H9 (cell line): Measurements from ENCODE around the gene MSRB2. TPM values are rescaled to one million over a fixed set of nuclear protein-coding genes. Genes with fewer than 3 reads are reported as not detected.

ENCODE experiments used
- DNase-seq: peaks from one replicate; pipeline ENCODE4 v3.0.0-alpha.2; 2017
- H2AFZ ChIP-seq: one replicate; pipeline ENCODE4 v1.6.1; 2013; ENCODE audit warnings: mild to moderate bottlenecking, low read length, control low read depth, moderate library complexity
- H2AK5ac ChIP-seq: 2 replicates; pipeline ENCODE4 v1.6.1; 2013; ENCODE audit warnings: low read length, control low read depth, mixed read lengths; ENCODE audit not compliant: insufficient read length
- H2BK120ac ChIP-seq: one replicate; pipeline ENCODE4 v1.6.1; 2013; ENCODE audit warnings: low read depth, mild to moderate bottlenecking, low read length, control low read depth, inconsistent platforms; ENCODE audit not compliant: poor library complexity, severe bottlenecking
- H2BK12ac ChIP-seq: 2 replicates; pipeline ENCODE4 v1.6.1; 2013; ENCODE audit warnings: low read length, control low read depth, mixed read lengths, low read depth; ENCODE audit not compliant: insufficient read length
- H2BK15ac ChIP-seq: 2 replicates; pipeline ENCODE4 v1.6.1; 2013; ENCODE audit warnings: low read depth, low read length, control low read depth
- H2BK20ac ChIP-seq: one replicate; pipeline ENCODE4 v1.6.1; 2013; ENCODE audit warnings: low read depth, mild to moderate bottlenecking, low read length, control low read depth, inconsistent platforms; ENCODE audit not compliant: poor library complexity, severe bottlenecking
- H2BK5ac ChIP-seq: 2 replicates; pipeline ENCODE4 v1.6.1; 2013; ENCODE audit warnings: low read length, control low read depth, mixed read lengths; ENCODE audit not compliant: insufficient read length
- H3K14ac ChIP-seq: 2 replicates; pipeline ENCODE4 v1.6.1; 2013; ENCODE audit warnings: low read length, control low read depth; ENCODE audit not compliant: insufficient read depth
- H3K18ac ChIP-seq: 2 replicates; pipeline ENCODE4 v1.6.1; 2013; ENCODE audit warnings: low read depth, mild to moderate bottlenecking, mixed read lengths, low read length, control low read depth; ENCODE audit not compliant: insufficient read length
- H3K23ac ChIP-seq: 2 replicates; pipeline ENCODE4 v1.6.1; 2013; ENCODE audit warnings: low read length, control low read depth, mixed read lengths, low read depth; ENCODE audit not compliant: insufficient read length
- H3K23me2 ChIP-seq: 2 replicates; pipeline ENCODE4 v1.6.1; 2013; ENCODE audit warnings: low read depth, mild to moderate bottlenecking, mixed read lengths, low read length, control low read depth; ENCODE audit not compliant: insufficient read length, poor library complexity, severe bottlenecking
- H3K27ac ChIP-seq: 2 replicates; pipeline ENCODE4 v1.5.1; 2013; ENCODE audit warnings: low read length, control low read depth, mixed read lengths, low read depth; ENCODE audit not compliant: insufficient read length
- H3K27me3 ChIP-seq: 2 replicates; pipeline ENCODE4 v1.6.1; 2013; ENCODE audit warnings: low read length, control low read depth, inconsistent platforms; ENCODE audit not compliant: insufficient read depth
- H3K4ac ChIP-seq: 2 replicates; pipeline ENCODE4 v1.6.1; 2013; ENCODE audit warnings: low read depth, mild to moderate bottlenecking, control low read depth, inconsistent platforms, low read length, moderate library complexity
- H3K4me1 ChIP-seq: 2 replicates; pipeline ENCODE4 v1.6.1; 2013; ENCODE audit warnings: low read length, control low read depth, inconsistent platforms; ENCODE audit not compliant: insufficient read depth
- H3K4me2 ChIP-seq: 2 replicates; pipeline ENCODE4 v1.6.1; 2013; ENCODE audit warnings: low read length, control low read depth, mixed read lengths; ENCODE audit not compliant: insufficient read length, insufficient read depth
- H3K56ac ChIP-seq: 2 replicates; pipeline ENCODE4 v1.6.1; 2013; ENCODE audit warnings: low read depth, mild to moderate bottlenecking, mixed read lengths, low read length, control low read depth; ENCODE audit not compliant: insufficient read length
- H3K79me1 ChIP-seq: 2 replicates; pipeline ENCODE4 v1.6.1; 2013; ENCODE audit warnings: low read depth, mild to moderate bottlenecking, moderate library complexity, low read length, control low read depth, inconsistent platforms; ENCODE audit not compliant: insufficient read depth, poor library complexity, severe bottlenecking
- H3K79me2 ChIP-seq: 2 replicates; pipeline ENCODE4 v1.6.1; 2013; ENCODE audit warnings: low read length, control low read depth, inconsistent platforms; ENCODE audit not compliant: insufficient read depth
- H3K9ac ChIP-seq: 2 replicates; pipeline ENCODE4 v1.6.1; 2013; ENCODE audit warnings: low read length, control low read depth, mixed read lengths; ENCODE audit not compliant: insufficient read length; ENCODE audit errors: extremely low read depth
- H3K9me3 ChIP-seq: one replicate; pipeline ENCODE4 v1.6.1; 2013; ENCODE audit warnings: low read depth, low read length, inconsistent platforms; ENCODE audit not compliant: control insufficient read depth
- H3T11ph ChIP-seq: one replicate; pipeline ENCODE4 v1.6.1; 2013; ENCODE audit warnings: mild to moderate bottlenecking, low read length, control low read depth, inconsistent platforms
- H4K20me1 ChIP-seq: one replicate; pipeline ENCODE4 v1.6.1; 2013; ENCODE audit not compliant: control insufficient read depth, insufficient read length, insufficient read depth
- H4K5ac ChIP-seq: 2 replicates; pipeline ENCODE4 v1.6.1; 2013; ENCODE audit warnings: low read depth, mild to moderate bottlenecking, mixed read lengths, low read length, control low read depth; ENCODE audit not compliant: insufficient read length
- H4K8ac ChIP-seq: replicated peaks from 2 replicates; pipeline ENCODE4 v1.6.1; 2013; ENCODE audit warnings: low read length, control low read depth, mixed read lengths, low read depth; ENCODE audit not compliant: insufficient read length
- H4K91ac ChIP-seq: 2 replicates; pipeline ENCODE4 v1.6.1; 2013; ENCODE audit warnings: low read depth, mild to moderate bottlenecking, moderate library complexity, mixed read lengths, low read length, control low read depth; ENCODE audit not compliant: insufficient read length
- H3K27ac Mint-ChIP-seq, 3 experiments: 2 replicates in 2 of 3; 3 replicates in 1 of 3; pipeline ENCODE4 v1.8.0; 2020 to 2021; ENCODE audit warnings: mixed read lengths in 3 of 3, mild to moderate bottlenecking in 1 of 3, moderate library complexity in 1 of 3
- H3K27me3 Mint-ChIP-seq: 2 replicates; pipeline ENCODE4 v1.8.0; 2021; ENCODE audit warnings: low read depth, mild to moderate bottlenecking, moderate library complexity, mixed read lengths
- H3K36me3 Mint-ChIP-seq, 3 experiments: 2 replicates in 2 of 3; 3 replicates in 1 of 3; pipeline ENCODE4 v1.8.0; 2020 to 2021; ENCODE audit warnings: low read depth in 3 of 3, mixed read lengths in 3 of 3; ENCODE audit not compliant: insufficient read depth in 1 of 3
- H3K4me1 Mint-ChIP-seq, 2 experiments: 2 replicates each; pipeline ENCODE4 v1.8.0; 2020; ENCODE audit warnings: mixed read lengths in 2 of 2
- H3K4me3 Mint-ChIP-seq, 2 experiments: 2 replicates in 1 of 2; 3 replicates in 1 of 2; pipeline ENCODE4 v1.8.0; 2020 to 2021; ENCODE audit warnings: mild to moderate bottlenecking in 2 of 2, mixed read lengths in 2 of 2, moderate library complexity in 1 of 2
- H3K9me3 Mint-ChIP-seq, 2 experiments: 2 replicates in 1 of 2; 3 replicates in 1 of 2; pipeline ENCODE4 v1.8.0; 2020; ENCODE audit warnings: mild to moderate bottlenecking in 2 of 2, mixed read lengths in 2 of 2, moderate library complexity in 1 of 2
- CTCF ChIP-seq: fragments of 200-600 bp; sonication (generic); conservative IDR thresholded peaks from 3 replicates; pipeline ENCODE4 v1.8.0; 2021; ENCODE audit warnings: antibody characterized with exemption, mild to moderate bottlenecking
- WGBS: extraction: QIAGEN DNeasy Blood & Tissue Kit; methylation state at CpG from one replicate; pipeline ENCODE4 v1.1.7; 2013; ENCODE audit warnings: missing lambda C conversion rate, low lambda C conversion rate, mixed read lengths; ENCODE audit not compliant: insufficient read length; ENCODE audit errors: extremely low coverage; 5-methylcytosine and 5-hydroxymethylcytosine counted together
- total RNA-seq: library from RNA; stranded (reverse); gene quantifications from 2 replicates; pipeline ENCODE4 v1.2.1, GENCODE V29; 2021

The MSRB2 gene
- total RNA-seq, 1 experiment from 2014 or later: 18.0 TPM

- no peak overlapping the region for H3T11ph ChIP-seq
- no peaks in the 10 kb centered on the region for H3K9me3 ChIP-seq
- no peak overlapping the region for H2BK20ac ChIP-seq
- WGBS: no CpG with 5 or more reads among the region's 4 CpGs
- H4K8ac ChIP-seq: no peak overlapping the region
- Mint-ChIP-seq H3K27ac (no peak overlapping the region), H3K4me3 (no peak overlapping the region), H3K36me3 (no peaks in the 10 kb centered on the region), H3K9me3 (no peaks in the 10 kb centered on the region), H3K4me1 (peaks cover 22 to 24% of the 10 kb centered on the region in 2 experiments), H3K27me3 (no peaks in the 10 kb centered on the region; the same call in 1 of the 2 replicates)
- no peak overlapping the region for H2BK12ac ChIP-seq
- DNase-seq: no peak
- H3K18ac ChIP-seq: no peak overlapping the region
- TF ChIP-seq CTCF: no peak
- H3K4me2 ChIP-seq: no peak overlapping the region
- no peak overlapping the region for H2BK5ac ChIP-seq
- no peak overlapping the region for H4K5ac ChIP-seq
- no peak overlapping the region for H2BK120ac ChIP-seq
- H3K79me1 ChIP-seq: no peaks in the 10 kb centered on the region
- H3K4ac ChIP-seq: no peak overlapping the region
- no peaks in the 10 kb centered on the region for H3K79me2 ChIP-seq
- no peak overlapping the region for H3K9ac ChIP-seq
- no peak overlapping the region for H2BK15ac ChIP-seq
- no peak overlapping the region for H3K56ac ChIP-seq
- H3K27me3 ChIP-seq: no peaks in the 10 kb centered on the region
- H3K23ac ChIP-seq: no peak overlapping the region
- no peaks in the 10 kb centered on the region for H3K23me2 ChIP-seq
- no peak overlapping the region for H2AFZ ChIP-seq
- no peak overlapping the region for H2AK5ac ChIP-seq
- H4K20me1 ChIP-seq: no peaks in the 10 kb centered on the region
- no peak overlapping the region for H4K91ac ChIP-seq
- H3K14ac ChIP-seq: no peak overlapping the region
- H3K27ac ChIP-seq: no peak overlapping the region
- H3K4me1 ChIP-seq: peaks cover 7% of the 10 kb centered on the region
These were observed 47.2 kb upstream of the MSRB2 start for GRCh38 chr10:23048191-23048590.
